ENCODE data around the gene ETV1.

DNA sequence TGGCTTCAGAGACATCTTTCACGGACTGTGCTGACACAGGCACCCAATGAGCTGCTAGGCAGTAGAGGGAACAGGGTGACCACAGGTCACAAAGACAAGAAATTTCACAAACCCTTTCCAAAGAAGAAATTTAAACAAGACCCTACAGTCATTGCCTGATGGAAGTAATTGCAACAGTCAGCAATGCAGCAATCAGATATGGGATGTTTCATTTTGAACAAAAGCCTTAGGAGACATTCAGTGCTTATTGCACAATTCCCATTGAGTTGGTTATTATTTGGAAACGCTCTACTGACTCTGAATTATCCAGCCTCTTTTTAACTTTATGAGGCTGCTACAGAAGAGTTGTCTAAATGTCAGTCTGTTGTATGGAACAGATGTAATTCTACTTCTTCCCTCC lies 85.5 kb downstream of the ETV1 start:
- TF ChIP-seq POLR2AphosphoS5 (IDR thresholded peaks at IDR 0.05) (no peak), EP300 (IDR thresholded peaks at IDR 0.05; ENCODE audit: low read depth) (no peak), POLR2A (IDR thresholded peaks at IDR 0.05) (no peak)
- TF ChIP-seq, protein P1, sequence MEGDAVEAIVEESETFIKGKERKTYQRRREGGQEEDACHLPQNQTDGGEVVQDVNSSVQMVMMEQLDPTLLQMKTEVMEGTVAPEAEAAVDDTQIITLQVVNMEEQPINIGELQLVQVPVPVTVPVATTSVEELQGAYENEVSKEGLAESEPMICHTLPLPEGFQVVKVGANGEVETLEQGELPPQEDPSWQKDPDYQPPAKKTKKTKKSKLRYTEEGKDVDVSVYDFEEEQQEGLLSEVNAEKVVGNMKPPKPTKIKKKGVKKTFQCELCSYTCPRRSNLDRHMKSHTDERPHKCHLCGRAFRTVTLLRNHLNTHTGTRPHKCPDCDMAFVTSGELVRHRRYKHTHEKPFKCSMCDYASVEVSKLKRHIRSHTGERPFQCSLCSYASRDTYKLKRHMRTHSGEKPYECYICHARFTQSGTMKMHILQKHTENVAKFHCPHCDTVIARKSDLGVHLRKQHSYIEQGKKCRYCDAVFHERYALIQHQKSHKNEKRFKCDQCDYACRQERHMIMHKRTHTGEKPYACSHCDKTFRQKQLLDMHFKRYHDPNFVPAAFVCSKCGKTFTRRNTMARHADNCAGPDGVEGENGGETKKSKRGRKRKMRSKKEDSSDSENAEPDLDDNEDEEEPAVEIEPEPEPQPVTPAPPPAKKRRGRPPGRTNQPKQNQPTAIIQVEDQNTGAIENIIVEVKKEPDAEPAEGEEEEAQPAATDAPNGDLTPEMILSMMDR (IDR thresholded peaks at IDR 0.05): no peak
